Measurements from ENCODE around the gene POP7.

GRCh38 chr7:100728196-100728595, 22.3 kb downstream of the POP7 start:
- TF ChIP-seq CTCF (conservative IDR thresholded peaks at IDR 0.05; ENCODE audit: low read length) (no peak), EZH2phosphoT487 (IDR thresholded peaks at IDR 0.05; ENCODE audit: borderline replicate concordance, low read depth, low read length) (no peak)

All from OCI-LY7 (cell line).